GM10847 (cell line): Measurements from ENCODE around the gene CDK5RAP3.

Experiments
- POLR2A ChIP-seq: IDR thresholded peaks from 2 replicates; pipeline ENCODE4 v1.6.1; 2011; ENCODE audit not compliant: insufficient read length; ENCODE audit errors: extremely low read depth

The CDK5RAP3 gene

DNA sequence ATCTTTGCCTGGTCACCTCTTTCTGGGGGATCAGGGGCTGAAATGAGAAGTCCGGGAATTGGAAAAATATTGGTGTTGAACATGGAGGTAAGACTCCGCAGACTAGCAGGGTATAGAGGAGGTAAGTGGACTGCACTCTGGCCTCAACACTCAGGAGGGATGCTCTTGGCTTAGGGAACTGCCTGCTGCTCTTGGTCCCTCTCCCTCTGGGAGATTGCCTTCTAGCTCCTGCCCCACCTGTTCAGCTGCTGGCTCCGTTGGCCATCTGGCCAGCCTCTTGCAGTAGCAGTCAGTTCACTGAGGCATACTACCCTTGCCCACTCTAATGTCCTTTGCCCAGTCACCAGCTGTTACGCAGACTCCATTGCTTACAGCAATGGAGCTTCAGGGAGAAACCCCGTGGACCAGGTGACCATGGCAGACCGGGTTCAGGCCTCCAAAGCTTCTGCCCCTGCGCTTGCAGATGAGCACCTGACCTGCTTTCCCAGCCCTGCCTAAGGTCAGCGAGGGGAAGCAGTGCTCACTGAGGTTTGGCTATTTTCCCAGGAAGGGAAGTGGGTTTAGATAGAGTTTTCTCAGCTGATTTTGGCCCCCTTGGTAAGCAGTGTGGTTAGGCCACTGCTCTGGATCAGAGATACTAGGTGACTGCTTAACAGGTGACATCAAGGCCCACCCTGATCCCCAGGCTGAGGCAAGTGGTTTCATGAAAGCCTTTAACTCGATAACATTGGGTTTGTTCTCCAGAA is 11.9 kb downstream of the CDK5RAP3 start:
- no peak for TF ChIP-seq POLR2A

DNA sequence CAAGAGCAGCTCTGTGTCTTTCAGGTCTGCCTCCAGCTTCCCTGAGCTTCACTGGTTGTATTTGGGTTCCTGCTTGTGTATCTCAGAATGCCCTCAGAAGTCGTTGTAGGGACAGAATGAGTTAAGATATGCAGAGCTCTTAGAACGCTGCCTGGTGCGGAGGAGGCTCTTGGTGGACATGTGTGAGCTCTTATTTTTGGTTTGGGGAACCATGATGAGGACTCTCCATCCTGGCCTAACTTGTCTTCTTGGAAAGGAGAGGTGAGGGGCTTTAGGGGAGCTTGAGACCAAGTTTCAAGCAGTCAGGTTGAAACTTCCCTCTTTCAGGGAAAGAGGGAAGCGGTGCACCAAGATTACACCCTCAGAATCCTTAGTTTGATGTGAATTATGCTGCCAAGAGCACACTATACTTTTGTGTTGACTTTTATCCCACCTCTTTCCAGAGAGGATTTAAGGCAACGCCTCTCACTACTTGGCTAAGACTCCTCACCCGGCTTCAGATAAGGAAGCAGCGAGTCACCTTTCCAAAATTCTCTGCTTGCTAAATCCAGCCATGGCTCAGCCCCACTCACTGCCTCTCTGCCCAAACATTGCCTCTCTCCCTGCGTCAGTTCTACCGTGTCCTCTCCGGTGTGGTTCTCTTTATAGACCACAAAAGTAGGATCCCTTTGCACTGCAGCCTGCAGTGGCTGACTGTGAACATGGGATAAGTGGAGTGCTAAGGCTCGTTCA is 12.7 kb downstream of the CDK5RAP3 start:
- TF ChIP-seq POLR2A = no peak

DNA sequence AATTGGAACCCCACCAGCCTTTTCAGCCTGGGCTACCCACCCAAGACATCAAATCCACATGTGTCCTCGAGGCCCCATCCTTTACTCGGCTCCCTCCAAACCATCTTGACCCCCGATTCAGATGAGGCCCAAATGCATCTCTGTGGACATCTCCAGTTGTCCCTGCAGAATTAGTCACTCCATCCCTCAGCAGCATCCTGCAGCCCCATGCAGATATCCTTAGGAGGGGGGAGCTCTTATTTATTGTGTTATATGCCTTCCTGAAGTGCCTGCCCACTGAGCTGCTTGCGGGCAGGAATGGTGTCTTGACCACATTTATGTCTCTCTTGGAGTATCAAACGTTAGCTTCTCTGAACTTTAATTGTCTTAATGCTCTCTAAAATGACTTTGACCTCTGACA is 15.6 kb downstream of the CDK5RAP3 start:
- TF ChIP-seq POLR2A = no peak

DNA sequence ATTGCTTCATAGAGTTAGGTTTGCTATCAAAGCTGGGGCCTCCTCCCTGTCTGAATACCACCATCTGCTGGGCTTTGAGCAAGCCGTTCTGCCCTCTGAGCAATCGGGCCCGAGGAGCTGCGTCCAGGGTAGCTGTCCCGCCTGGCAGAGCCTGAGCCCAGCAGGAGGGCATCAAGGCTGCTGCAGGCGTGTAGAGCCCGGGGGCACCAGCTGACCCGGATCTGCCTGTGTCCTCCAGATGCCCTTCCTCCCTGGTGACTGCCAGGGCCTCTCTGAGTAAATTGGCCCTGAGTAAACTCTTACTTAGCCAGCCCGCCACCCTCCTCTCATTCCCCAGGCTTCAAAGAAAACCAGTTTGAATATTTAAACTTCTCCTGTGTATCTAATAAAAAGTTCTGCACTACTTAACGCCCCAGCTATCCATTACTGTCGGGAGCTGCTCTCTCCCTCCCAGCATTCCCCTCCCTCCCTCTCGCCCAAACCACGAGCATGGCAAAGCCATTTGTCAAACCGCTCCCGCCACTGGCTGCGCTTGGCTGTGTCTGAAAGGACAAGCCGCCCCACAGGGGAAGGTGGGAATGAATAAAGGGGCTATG is 16.4 kb downstream of the CDK5RAP3 start:
- TF ChIP-seq POLR2A = no peak

DNA sequence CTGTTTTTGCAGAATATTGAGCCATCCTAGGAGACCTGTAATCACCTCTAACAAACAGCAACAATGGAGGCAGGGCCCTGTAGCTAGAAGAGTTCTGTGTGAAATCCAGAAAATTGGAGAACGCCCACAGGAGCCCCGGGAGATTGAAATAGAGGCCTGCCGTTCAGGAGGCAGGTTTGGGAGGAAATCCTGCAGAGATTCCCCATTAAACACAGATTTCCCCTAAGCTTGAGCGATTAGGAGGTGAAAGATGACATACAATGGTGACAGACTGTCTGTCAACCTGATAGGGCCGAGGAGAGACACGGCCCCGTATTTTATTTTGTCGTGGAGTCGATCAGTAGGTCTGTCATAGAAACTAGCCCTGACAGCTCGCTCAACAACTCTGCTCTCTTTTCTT is 18.2 kb downstream of the CDK5RAP3 start:
- no peak for TF ChIP-seq POLR2A

DNA sequence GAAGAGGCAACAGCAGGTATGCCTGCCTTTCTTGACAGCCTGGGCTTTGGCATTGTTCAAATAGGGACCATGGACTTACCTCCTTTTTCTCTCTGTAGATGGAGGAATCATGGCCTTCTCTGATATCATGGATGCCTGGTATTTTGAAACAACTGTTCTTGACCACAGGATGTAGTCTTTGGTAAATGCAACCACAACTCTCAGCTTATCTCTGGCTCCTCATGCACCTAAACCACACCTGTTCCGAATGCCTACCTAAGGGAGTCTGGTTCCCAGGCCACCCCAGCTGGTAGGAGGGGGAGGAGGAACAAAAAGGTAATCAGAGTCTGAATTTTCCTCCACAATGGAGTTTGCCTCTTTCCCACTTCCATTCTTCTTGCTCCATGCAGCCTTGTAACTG is 18.8 kb downstream of the CDK5RAP3 start:
- no peak for TF ChIP-seq POLR2A

DNA sequence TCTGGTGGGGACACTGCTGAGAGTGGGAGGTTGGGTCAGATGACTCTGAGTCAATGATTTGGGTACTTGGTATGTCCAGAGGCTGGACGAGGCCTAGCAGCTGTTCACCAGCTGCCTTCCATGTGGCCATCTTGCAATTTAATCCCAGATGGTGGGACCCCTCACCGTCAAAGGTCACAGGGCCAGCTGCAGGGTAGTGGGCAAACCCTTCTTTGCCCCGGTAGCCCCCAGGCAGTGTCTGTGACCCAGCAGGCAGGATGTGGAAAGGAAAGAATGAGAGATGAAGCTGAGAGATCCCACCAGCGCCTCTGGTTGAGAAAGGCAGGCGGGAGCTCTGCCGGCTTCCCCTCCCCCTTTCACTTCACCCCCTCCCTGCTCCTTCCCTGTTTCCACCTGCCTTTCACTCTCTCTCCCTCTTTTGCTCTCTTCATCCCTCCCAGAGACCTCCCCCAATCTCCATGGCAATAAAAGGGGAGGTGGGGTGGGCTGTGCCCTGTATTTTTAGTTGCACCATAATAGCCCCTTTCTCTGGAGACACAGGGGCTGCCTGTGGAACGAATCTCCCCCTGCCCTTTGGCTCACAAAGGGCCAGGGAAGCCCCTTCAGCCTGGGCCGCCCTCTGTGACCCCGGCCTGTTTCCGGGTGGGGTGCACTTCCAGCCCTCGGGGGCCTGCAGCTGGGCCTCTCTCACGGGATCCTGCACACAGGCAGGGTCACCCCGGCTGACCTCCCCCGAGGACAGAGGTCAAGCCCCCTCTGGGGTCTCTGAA is 20.2 kb downstream of the CDK5RAP3 start:
- TF ChIP-seq POLR2A = no peak

- no peak for TF ChIP-seq POLR2A
These were observed 21.3 kb downstream of the CDK5RAP3 start for GRCh38 chr17:47992216-47992615.

DNA sequence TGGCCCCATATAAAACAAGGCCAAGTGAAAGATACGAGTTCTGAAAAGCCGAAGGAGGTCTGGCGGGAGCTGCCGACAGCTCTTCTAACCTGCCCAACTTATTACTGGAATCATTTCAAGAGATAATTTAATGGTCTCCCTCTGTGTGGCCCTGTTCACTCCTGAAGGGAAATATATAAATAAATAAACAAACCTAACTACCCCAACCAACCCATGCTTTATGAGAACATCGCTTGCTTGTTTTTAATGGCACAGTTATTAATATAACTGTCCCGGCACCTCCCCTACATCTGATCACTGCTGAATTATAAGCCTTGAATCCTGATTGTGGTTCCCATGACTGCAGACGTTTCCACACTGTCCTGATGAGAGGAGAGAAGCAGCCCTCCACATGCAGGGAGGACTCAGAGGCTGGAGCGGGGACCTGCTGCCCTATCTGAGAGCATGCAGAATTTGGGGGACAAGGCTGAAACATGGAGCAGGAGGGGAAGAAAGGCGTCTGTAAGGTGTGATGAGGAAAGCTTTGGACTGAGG is 22.2 kb downstream of the CDK5RAP3 start:
- no peak for TF ChIP-seq POLR2A

- TF ChIP-seq POLR2A = no peak
These were observed 23.1 kb downstream of the CDK5RAP3 start for GRCh38 chr17:47993964-47994363.

DNA sequence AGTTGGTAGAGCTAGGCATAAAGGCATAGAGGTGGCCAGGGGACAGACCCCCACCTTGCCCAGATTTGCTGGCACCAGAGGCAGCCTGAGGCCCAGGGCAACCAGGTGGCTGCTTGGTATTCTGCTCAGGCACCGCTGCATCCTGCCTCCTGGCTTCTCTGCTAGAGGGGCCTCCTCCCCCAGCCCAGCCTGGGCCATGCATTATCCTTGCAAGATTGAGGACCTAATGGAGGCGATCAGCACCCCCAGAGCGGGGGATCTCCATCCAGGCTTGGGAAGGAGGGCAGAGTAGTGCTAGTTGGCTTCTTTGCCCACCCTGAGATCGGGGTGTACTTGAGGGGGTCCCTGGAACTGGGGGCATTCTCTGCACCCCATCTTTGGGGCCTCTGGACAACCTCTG is 23.8 kb downstream of the CDK5RAP3 start:
- no peak for TF ChIP-seq POLR2A

GRCh38 chr17:47995241-47995935 is 24.5 kb downstream of the CDK5RAP3 start:
- no peak for TF ChIP-seq POLR2A

- no peak for TF ChIP-seq POLR2A
These were observed 25.3 kb downstream of the CDK5RAP3 start for GRCh38 chr17:47996201-47996600.

GRCh38 chr17:47997586-47997985 is 26.7 kb downstream of the CDK5RAP3 start:
- TF ChIP-seq POLR2A = no peak

DNA sequence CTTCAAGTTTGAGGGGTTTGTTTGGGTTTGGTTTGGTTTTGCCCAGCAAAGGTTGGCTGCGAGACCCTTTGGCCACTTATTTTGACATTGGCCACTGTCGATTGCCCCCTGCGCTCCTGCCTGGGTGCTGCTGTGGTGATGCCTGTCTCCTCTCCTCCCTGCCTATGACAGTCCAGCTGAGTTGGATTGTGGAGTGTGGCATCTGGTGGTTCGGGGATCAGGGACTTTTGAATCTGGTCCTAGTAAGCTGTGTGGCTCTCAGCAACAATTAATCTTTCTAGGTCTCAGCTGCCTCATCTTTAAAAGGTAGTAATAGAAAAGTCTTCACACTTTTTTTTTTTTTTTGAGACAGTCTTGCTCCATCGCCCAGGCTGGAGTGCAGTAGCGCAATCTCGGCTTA is 27.1 kb downstream of the CDK5RAP3 start:
- no peak for TF ChIP-seq POLR2A

GRCh38 chr17:47999582-47999981 is 28.7 kb downstream of the CDK5RAP3 start:
- no peak for TF ChIP-seq POLR2A
